VCaP (cell line): ENCODE results near the gene CNN1.
A peak's percentile ranks its signal among the peaks of the same experiment; 100 is the strongest.

ENCODE experiments used
- H3K27ac ChIP-seq: fragments of 450-650 bp; 2 replicates; pipeline ENCODE4 v1.5.1; 2017
- CTCF ChIP-seq: fragments of 450-650 bp; conservative IDR thresholded peaks from 2 replicates; pipeline ENCODE4 v1.5.1; 2017; ENCODE audit warnings: mild to moderate bottlenecking, moderate library complexity

CNN1 gene

GRCh38 chr19:11574689-11575088 is 36.0 kb downstream of the CNN1 start:
- no peak for TF ChIP-seq CTCF
- no peak overlapping the region for H3K27ac ChIP-seq

GRCh38 chr19:11576227-11576626 is 37.6 kb downstream of the CNN1 start:
- no peak overlapping the region for H3K27ac ChIP-seq
- TF ChIP-seq CTCF = no peak

- no peak for TF ChIP-seq CTCF
- H3K27ac ChIP-seq = no peak within 1 kb of the TSS
Observed at GRCh38 chr19:11577451-11578257, 39.0 kb downstream of the CNN1 start, which contains the start of gene ACP5. TSS of gene ACP5 (minus strand) at chr19:11577645. CDS start at chr19:11577317, 328 bp downstream.

- no peak overlapping the region; the same call in 1 of the 2 replicates for H3K27ac ChIP-seq
- TF ChIP-seq CTCF = no peak
Observed at GRCh38 chr19:11578258-11579142, 39.8 kb downstream of the CNN1 start.

- no peak for TF ChIP-seq CTCF
- H3K27ac ChIP-seq = peak overlapping the region; percentile 90; the same call in 1 of the 2 replicates
Observed at GRCh38 chr19:11580116-11580515, 41.5 kb downstream of the CNN1 start.

GRCh38 chr19:11581740-11582139 is 43.1 kb downstream of the CNN1 start:
- H3K27ac ChIP-seq = peak overlapping the region; percentile 90
- no peak for TF ChIP-seq CTCF

- no peak for TF ChIP-seq CTCF
- H3K27ac ChIP-seq = no peak overlapping the region
Observed at GRCh38 chr19:11586331-11586730, 47.7 kb downstream of the CNN1 start.
